Neural cell (in vitro differentiated cells): ENCODE data around the gene MAML2.

Experiments
- EP300 ChIP-seq: fragments of 450-650 bp; conservative IDR thresholded peaks from 2 replicates; pipeline ENCODE4 v1.6.1; 2014; ENCODE audit warnings: antibody characterized with exemption, mild to moderate bottlenecking, moderate library complexity; ENCODE audit not compliant: poor library complexity, severe bottlenecking
- POLR2AphosphoS5 ChIP-seq: IDR thresholded peaks from 2 replicates; pipeline ENCODE4 v1.6.1; 2012
- TAF1 ChIP-seq: IDR thresholded peaks from 2 replicates; pipeline ENCODE4 v1.6.1; 2012; ENCODE audit warnings: low read depth
- TF ChIP-seq, protein P1 (sequence below): fragments of 450-650 bp; IDR thresholded peaks from 2 replicates; pipeline ENCODE4 v1.5.1; 2014; ENCODE audit warnings: antibody characterized with exemption, mild to moderate bottlenecking, moderate library complexity; ENCODE audit not compliant: poor library complexity, severe bottlenecking

DNA sequence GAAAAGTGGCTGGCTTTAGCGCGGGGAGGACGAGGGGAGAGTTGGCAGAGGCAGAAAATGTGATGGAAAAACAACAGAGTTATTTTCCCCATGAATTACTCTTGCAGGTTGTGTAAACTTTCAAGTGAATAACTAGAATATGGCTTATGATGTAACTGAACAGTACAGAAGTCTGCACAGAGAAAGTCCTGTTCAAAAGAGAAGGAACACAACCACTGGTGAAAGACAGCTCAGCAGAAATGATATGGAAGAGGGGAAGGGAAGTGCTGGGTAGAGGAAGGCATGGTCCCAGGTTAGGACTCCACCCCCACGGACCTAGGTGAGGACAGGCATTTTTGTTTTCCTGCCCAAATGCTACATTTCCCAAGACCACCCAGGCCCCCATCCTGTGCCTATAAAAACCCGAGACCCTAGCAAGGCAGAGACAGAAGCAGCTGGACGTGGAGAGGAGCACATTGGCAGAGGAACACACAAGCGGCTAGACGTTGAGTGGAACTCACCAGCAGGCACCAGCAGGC, 77.7 kb downstream of the MAML2 start:
- TF ChIP-seq, protein P1, sequence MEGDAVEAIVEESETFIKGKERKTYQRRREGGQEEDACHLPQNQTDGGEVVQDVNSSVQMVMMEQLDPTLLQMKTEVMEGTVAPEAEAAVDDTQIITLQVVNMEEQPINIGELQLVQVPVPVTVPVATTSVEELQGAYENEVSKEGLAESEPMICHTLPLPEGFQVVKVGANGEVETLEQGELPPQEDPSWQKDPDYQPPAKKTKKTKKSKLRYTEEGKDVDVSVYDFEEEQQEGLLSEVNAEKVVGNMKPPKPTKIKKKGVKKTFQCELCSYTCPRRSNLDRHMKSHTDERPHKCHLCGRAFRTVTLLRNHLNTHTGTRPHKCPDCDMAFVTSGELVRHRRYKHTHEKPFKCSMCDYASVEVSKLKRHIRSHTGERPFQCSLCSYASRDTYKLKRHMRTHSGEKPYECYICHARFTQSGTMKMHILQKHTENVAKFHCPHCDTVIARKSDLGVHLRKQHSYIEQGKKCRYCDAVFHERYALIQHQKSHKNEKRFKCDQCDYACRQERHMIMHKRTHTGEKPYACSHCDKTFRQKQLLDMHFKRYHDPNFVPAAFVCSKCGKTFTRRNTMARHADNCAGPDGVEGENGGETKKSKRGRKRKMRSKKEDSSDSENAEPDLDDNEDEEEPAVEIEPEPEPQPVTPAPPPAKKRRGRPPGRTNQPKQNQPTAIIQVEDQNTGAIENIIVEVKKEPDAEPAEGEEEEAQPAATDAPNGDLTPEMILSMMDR = no peak
- TF ChIP-seq EP300 (no peak), TAF1 (no peak), POLR2AphosphoS5 (no peak)
